H9 (cell line): Measurements from ENCODE around the gene SH3BP5L. TPM values are rescaled to one million over a fixed set of nuclear protein-coding genes. Genes with fewer than 3 reads are reported as not detected.

Experiments used
- DNase-seq: peaks from one replicate; pipeline ENCODE4 v3.0.0-alpha.2; 2017
- H2AFZ ChIP-seq: one replicate; pipeline ENCODE4 v1.6.1; 2013; ENCODE audit warnings: mild to moderate bottlenecking, low read length, control low read depth, moderate library complexity
- H2AK5ac ChIP-seq: 2 replicates; pipeline ENCODE4 v1.6.1; 2013; ENCODE audit warnings: low read length, control low read depth, mixed read lengths; ENCODE audit not compliant: insufficient read length
- H2BK120ac ChIP-seq: one replicate; pipeline ENCODE4 v1.6.1; 2013; ENCODE audit warnings: low read depth, mild to moderate bottlenecking, low read length, control low read depth, inconsistent platforms; ENCODE audit not compliant: poor library complexity, severe bottlenecking
- H2BK12ac ChIP-seq: 2 replicates; pipeline ENCODE4 v1.6.1; 2013; ENCODE audit warnings: low read length, control low read depth, mixed read lengths, low read depth; ENCODE audit not compliant: insufficient read length
- H2BK15ac ChIP-seq: 2 replicates; pipeline ENCODE4 v1.6.1; 2013; ENCODE audit warnings: low read depth, low read length, control low read depth
- H2BK20ac ChIP-seq: one replicate; pipeline ENCODE4 v1.6.1; 2013; ENCODE audit warnings: low read depth, mild to moderate bottlenecking, low read length, control low read depth, inconsistent platforms; ENCODE audit not compliant: poor library complexity, severe bottlenecking
- H2BK5ac ChIP-seq: 2 replicates; pipeline ENCODE4 v1.6.1; 2013; ENCODE audit warnings: low read length, control low read depth, mixed read lengths; ENCODE audit not compliant: insufficient read length
- H3K14ac ChIP-seq: 2 replicates; pipeline ENCODE4 v1.6.1; 2013; ENCODE audit warnings: low read length, control low read depth; ENCODE audit not compliant: insufficient read depth
- H3K18ac ChIP-seq: 2 replicates; pipeline ENCODE4 v1.6.1; 2013; ENCODE audit warnings: low read depth, mild to moderate bottlenecking, mixed read lengths, low read length, control low read depth; ENCODE audit not compliant: insufficient read length
- H3K23ac ChIP-seq: 2 replicates; pipeline ENCODE4 v1.6.1; 2013; ENCODE audit warnings: low read length, control low read depth, mixed read lengths, low read depth; ENCODE audit not compliant: insufficient read length
- H3K23me2 ChIP-seq: 2 replicates; pipeline ENCODE4 v1.6.1; 2013; ENCODE audit warnings: low read depth, mild to moderate bottlenecking, mixed read lengths, low read length, control low read depth; ENCODE audit not compliant: insufficient read length, poor library complexity, severe bottlenecking
- H3K27ac ChIP-seq: 2 replicates; pipeline ENCODE4 v1.5.1; 2013; ENCODE audit warnings: low read length, control low read depth, mixed read lengths, low read depth; ENCODE audit not compliant: insufficient read length
- H3K27me3 ChIP-seq: 2 replicates; pipeline ENCODE4 v1.6.1; 2013; ENCODE audit warnings: low read length, control low read depth, inconsistent platforms; ENCODE audit not compliant: insufficient read depth
- H3K4ac ChIP-seq: 2 replicates; pipeline ENCODE4 v1.6.1; 2013; ENCODE audit warnings: low read depth, mild to moderate bottlenecking, control low read depth, inconsistent platforms, low read length, moderate library complexity
- H3K4me1 ChIP-seq: 2 replicates; pipeline ENCODE4 v1.6.1; 2013; ENCODE audit warnings: low read length, control low read depth, inconsistent platforms; ENCODE audit not compliant: insufficient read depth
- H3K4me2 ChIP-seq: 2 replicates; pipeline ENCODE4 v1.6.1; 2013; ENCODE audit warnings: low read length, control low read depth, mixed read lengths; ENCODE audit not compliant: insufficient read length, insufficient read depth
- H3K56ac ChIP-seq: 2 replicates; pipeline ENCODE4 v1.6.1; 2013; ENCODE audit warnings: low read depth, mild to moderate bottlenecking, mixed read lengths, low read length, control low read depth; ENCODE audit not compliant: insufficient read length
- H3K79me1 ChIP-seq: 2 replicates; pipeline ENCODE4 v1.6.1; 2013; ENCODE audit warnings: low read depth, mild to moderate bottlenecking, moderate library complexity, low read length, control low read depth, inconsistent platforms; ENCODE audit not compliant: insufficient read depth, poor library complexity, severe bottlenecking
- H3K79me2 ChIP-seq: 2 replicates; pipeline ENCODE4 v1.6.1; 2013; ENCODE audit warnings: low read length, control low read depth, inconsistent platforms; ENCODE audit not compliant: insufficient read depth
- H3K9ac ChIP-seq: 2 replicates; pipeline ENCODE4 v1.6.1; 2013; ENCODE audit warnings: low read length, control low read depth, mixed read lengths; ENCODE audit not compliant: insufficient read length; ENCODE audit errors: extremely low read depth
- H3K9me3 ChIP-seq: one replicate; pipeline ENCODE4 v1.6.1; 2013; ENCODE audit warnings: low read depth, low read length, inconsistent platforms; ENCODE audit not compliant: control insufficient read depth
- H3T11ph ChIP-seq: one replicate; pipeline ENCODE4 v1.6.1; 2013; ENCODE audit warnings: mild to moderate bottlenecking, low read length, control low read depth, inconsistent platforms
- H4K20me1 ChIP-seq: one replicate; pipeline ENCODE4 v1.6.1; 2013; ENCODE audit not compliant: control insufficient read depth, insufficient read length, insufficient read depth
- H4K5ac ChIP-seq: 2 replicates; pipeline ENCODE4 v1.6.1; 2013; ENCODE audit warnings: low read depth, mild to moderate bottlenecking, mixed read lengths, low read length, control low read depth; ENCODE audit not compliant: insufficient read length
- H4K8ac ChIP-seq: replicated peaks from 2 replicates; pipeline ENCODE4 v1.6.1; 2013; ENCODE audit warnings: low read length, control low read depth, mixed read lengths, low read depth; ENCODE audit not compliant: insufficient read length
- H4K91ac ChIP-seq: 2 replicates; pipeline ENCODE4 v1.6.1; 2013; ENCODE audit warnings: low read depth, mild to moderate bottlenecking, moderate library complexity, mixed read lengths, low read length, control low read depth; ENCODE audit not compliant: insufficient read length
- H3K27ac Mint-ChIP-seq, 3 experiments: 2 replicates in 2 of 3; 3 replicates in 1 of 3; pipeline ENCODE4 v1.8.0; 2020 to 2021; ENCODE audit warnings: mixed read lengths in 3 of 3, mild to moderate bottlenecking in 1 of 3, moderate library complexity in 1 of 3
- H3K27me3 Mint-ChIP-seq: 2 replicates; pipeline ENCODE4 v1.8.0; 2021; ENCODE audit warnings: low read depth, mild to moderate bottlenecking, moderate library complexity, mixed read lengths
- H3K36me3 Mint-ChIP-seq, 3 experiments: 2 replicates in 2 of 3; 3 replicates in 1 of 3; pipeline ENCODE4 v1.8.0; 2020 to 2021; ENCODE audit warnings: low read depth in 3 of 3, mixed read lengths in 3 of 3; ENCODE audit not compliant: insufficient read depth in 1 of 3
- H3K4me1 Mint-ChIP-seq, 2 experiments: 2 replicates each; pipeline ENCODE4 v1.8.0; 2020; ENCODE audit warnings: mixed read lengths in 2 of 2
- H3K4me3 Mint-ChIP-seq, 2 experiments: 2 replicates in 1 of 2; 3 replicates in 1 of 2; pipeline ENCODE4 v1.8.0; 2020 to 2021; ENCODE audit warnings: mild to moderate bottlenecking in 2 of 2, mixed read lengths in 2 of 2, moderate library complexity in 1 of 2
- H3K9me3 Mint-ChIP-seq, 2 experiments: 2 replicates in 1 of 2; 3 replicates in 1 of 2; pipeline ENCODE4 v1.8.0; 2020; ENCODE audit warnings: mild to moderate bottlenecking in 2 of 2, mixed read lengths in 2 of 2, moderate library complexity in 1 of 2
- CTCF ChIP-seq: fragments of 200-600 bp; sonication (generic); conservative IDR thresholded peaks from 3 replicates; pipeline ENCODE4 v1.8.0; 2021; ENCODE audit warnings: antibody characterized with exemption, mild to moderate bottlenecking
- WGBS: extraction: QIAGEN DNeasy Blood & Tissue Kit; methylation state at CpG from one replicate; pipeline ENCODE4 v1.1.7; 2013; ENCODE audit warnings: missing lambda C conversion rate, low lambda C conversion rate, mixed read lengths; ENCODE audit not compliant: insufficient read length; ENCODE audit errors: extremely low coverage; 5-methylcytosine and 5-hydroxymethylcytosine counted together
- total RNA-seq: library from RNA; stranded (reverse); gene quantifications from 2 replicates; pipeline ENCODE4 v1.2.1, GENCODE V29; 2021

Gene SH3BP5L
- total RNA-seq, 1 experiment from 2014 or later, result 27.6 TPM

GRCh38 chr1:248847181-248847955, 21.7 kb upstream of the SH3BP5L start:
- no peaks in the 10 kb centered on the region for H4K20me1 ChIP-seq

More at GRCh38 chr1:248847181-248847955, 21.7 kb upstream of the SH3BP5L start:
- Histone ChIP-seq H3K9me3 (no peaks in the 10 kb centered on the region), H4K91ac (no peak overlapping the region), H3K4me1 (no peaks in the 10 kb centered on the region), H3K4me2 (no peak overlapping the region), H2BK20ac (no peak overlapping the region), H2AFZ (no peak overlapping the region), H3K18ac (no peak overlapping the region), H2BK5ac (no peak overlapping the region), H3K14ac (no peak overlapping the region), H2BK12ac (no peak overlapping the region), H3K79me1 (no peaks in the 10 kb centered on the region), H2BK15ac (no peak overlapping the region), H3K27me3 (no peaks in the 10 kb centered on the region), H2BK120ac (no peak overlapping the region), H3K79me2 (no peaks in the 10 kb centered on the region), H3K23ac (no peak overlapping the region), H4K8ac (no peak overlapping the region), H3K9ac (no peak overlapping the region), H3K27ac (no peak overlapping the region), H3K23me2 (no peaks in the 10 kb centered on the region), H2AK5ac (no peak overlapping the region), H3T11ph (no peak overlapping the region), H3K4ac (no peak overlapping the region), H3K56ac (no peak overlapping the region), H4K5ac (no peak overlapping the region)
- Mint-ChIP-seq H3K4me3 (no peak overlapping the region), H3K27ac (no peak overlapping the region), H3K9me3 (no peaks in the 10 kb centered on the region), H3K36me3 (peaks cover 20 to 53% (median 30%) of the 10 kb centered on the region in 3 experiments; a peak in 6 of 7 replicates), H3K27me3 (no peaks in the 10 kb centered on the region), H3K4me1 (no peaks in the 10 kb centered on the region; a peak in 1 of 4 replicates)
- no peak for DNase-seq
- TF ChIP-seq CTCF, result no peak
- WGBS, result no CpG with 5 or more reads among the region's 76 CpGs
